Lung (tissue), 12 donors: ENCODE results near the gene ARSB. TPM values are rescaled to one million over a fixed set of nuclear protein-coding genes. Genes with fewer than 3 reads are reported as not detected.

ENCODE experiments used
- ATAC-seq: fragments of 200-7000 bp; cut with Tn5 transposase; one replicate; pipeline ENCODE4 v1.9.1; 2020; ENCODE audit warnings: moderate number of reproducible peaks; ENCODE audit not compliant: insufficient read depth, low FRiP score
- DNase-seq, 3 donors: peaks; one replicate each; pipeline ENCODE4 v3.0.0-alpha.2; 2013 to 2017
- H3K27ac ChIP-seq, 2 donors: one replicate each; pipeline ENCODE4 v1.5.1; 2013; ENCODE audit warnings: mild to moderate bottlenecking in 2 of 2, moderate library complexity in 2 of 2, control low read depth in 1 of 2, inconsistent platforms in 1 of 2, low read depth in 1 of 2, low read length in 1 of 2
- H3K27me3 ChIP-seq, 3 donors: one replicate each; pipeline ENCODE4 v1.5.1; 2013; ENCODE audit warnings: low read length in 2 of 3; ENCODE audit not compliant: control insufficient read depth in 3 of 3, insufficient read depth in 3 of 3
- H3K36me3 ChIP-seq, 4 donors: one replicate each; pipeline ENCODE4 v1.5.1; 2013; ENCODE audit warnings: low read length in 4 of 4, mild to moderate bottlenecking in 1 of 4, moderate library complexity in 1 of 4; ENCODE audit not compliant: control insufficient read depth in 4 of 4, insufficient read depth in 4 of 4
- H3K4me1 ChIP-seq, 5 donors: one replicate each; pipeline ENCODE4 v1.5.1; 2013; ENCODE audit warnings: low read length in 5 of 5, mild to moderate bottlenecking in 2 of 5, moderate library complexity in 1 of 5; ENCODE audit not compliant: control insufficient read depth in 5 of 5, insufficient read depth in 5 of 5
- H3K4me3 ChIP-seq: one replicate; pipeline ENCODE4 v1.5.1; 2013; ENCODE audit warnings: mild to moderate bottlenecking, control low read depth, moderate library complexity
- H3K9ac ChIP-seq, 2 donors: one replicate each; pipeline ENCODE4 v1.5.1; 2013; ENCODE audit warnings: low read length in 2 of 2, control low read depth in 1 of 2; ENCODE audit not compliant: insufficient read depth in 1 of 2
- H3K9me3 ChIP-seq, 4 donors: one replicate each; pipeline ENCODE4 v1.5.1; 2013; ENCODE audit warnings: low read length in 3 of 4, mild to moderate bottlenecking in 1 of 4, moderate library complexity in 1 of 4; ENCODE audit not compliant: control insufficient read depth in 4 of 4, insufficient read depth in 3 of 4
- CTCF ChIP-seq: IDR thresholded peaks from 2 replicates; pipeline ENCODE4 v1.5.1; 2012; ENCODE audit warnings: mild to moderate bottlenecking; ENCODE audit errors: control extremely low read depth, extremely low read depth
- WGBS, 2 donors: extraction: QIAGEN DNeasy Blood & Tissue Kit; methylation state at CpG; one replicate each; pipeline ENCODE4 v1.1.7; 2013; 5-methylcytosine and 5-hydroxymethylcytosine counted together
- polyA plus RNA-seq, 2 donors: library from polyadenylated mRNA; stranded (reverse); fragments of 200-250 nt; gene quantifications; one replicate each; pipeline ENCODE4 v1.2.1, GENCODE V29; 2013
- total RNA-seq, 2 donors: library from RNA; depleted of rRNA in 1 of 2; stranded (reverse); fragments of >200 nt in 1 of 2; gene quantifications; one replicate each; pipeline ENCODE4 v1.2.1, GENCODE V29; 2014 to 2021
- donor health status: control.
- donor health status: control.
- donor health status: Bipolar disorder and iron deficiency.
- donor health status: healthy.
- donor health status: DM: yes; HTN: yes; CAD: no.

The ARSB gene
- total and polyA plus RNA-seq, 4 donors = 3.2 to 17.3 (median 11.1) TPM

- peak; percentile 54 for ATAC-seq
- Histone ChIP-seq H3K27ac (peak overlapping the region; percentile 41 to 71), H3K9ac (no peak overlapping the region), H3K4me1 (peaks cover 7 to 77% (median 16%) of the 10 kb centered on the region in 5 donors), H3K27me3 (no peaks in the 10 kb centered on the region), H3K4me3 (no peak overlapping the region), H3K36me3 (no peaks in the 10 kb centered on the region), H3K9me3 (no peaks in the 10 kb centered on the region)
- no peak for TF ChIP-seq CTCF
- WGBS, 2 donors = 38 to 61% methylated on average over 11 of the region's 11 CpGs
- DNase-seq = peak; percentile 52 to 64 (median 61)
Measured at GRCh38 chr5:78907255-78907891, 77.7 kb downstream of the ARSB start.

- Histone ChIP-seq H3K9me3 (no peaks in the 10 kb centered on the region), H3K4me1 (peaks cover 7 to 75% (median 16%) of the 10 kb centered on the region in 5 donors), H3K9ac (no peak overlapping the region), H3K27ac (no peak overlapping the region), H3K27me3 (no peaks in the 10 kb centered on the region), H3K36me3 (no peaks in the 10 kb centered on the region), H3K4me3 (no peak overlapping the region)
- WGBS, 2 donors = 59 to 70% methylated on average over 5 of the region's 5 CpGs
- no peak for ATAC-seq
- TF ChIP-seq CTCF = no peak
- no peak for DNase-seq
Measured at GRCh38 chr5:78905084-78905938, 79.8 kb downstream of the ARSB start.

- 61 to 74% methylated on average over 1 of the region's 1 CpG for WGBS, 2 donors
- ATAC-seq = no peak
Measured at GRCh38 chr5:78903861-78904260, 81.2 kb downstream of the ARSB start.

More at GRCh38 chr5:78903861-78904260, 81.2 kb downstream of the ARSB start:
- H3K4me3 ChIP-seq = no peak overlapping the region
- no peak for TF ChIP-seq CTCF
- H3K27me3 ChIP-seq = no peaks in the 10 kb centered on the region
- peaks cover 0 to 7% (median 0%) of the 10 kb centered on the region in 4 donors for H3K36me3 ChIP-seq
- H3K27ac ChIP-seq = no peak overlapping the region
- peaks cover 5 to 61% (median 14%) of the 10 kb centered on the region in 5 donors for H3K4me1 ChIP-seq
- H3K9ac ChIP-seq = no peak overlapping the region
- DNase-seq = peak; percentile 68 to 91 (median 89)
- peaks cover 0 to 3% (median 0%) of the 10 kb centered on the region in 4 donors for H3K9me3 ChIP-seq
